ENCODE data around the gene CTSH. TPM values are rescaled to one million over a fixed set of nuclear protein-coding genes. Genes with fewer than 3 reads are reported as not detected.

CTSH gene
- polyA plus RNA-seq, 1 donor (not counting 4 experiments of a cell fraction or from before 2014, with no cell fraction given): 23.0 TPM

GRCh38 chr15:78925076-78925624 is 19.7 kb downstream of the CTSH start:
- Histone ChIP-seq H3K27me3 (ENCODE audit: control insufficient read depth, extremely low read depth, insufficient read depth, low read length) (no peaks in the 10 kb centered on the region), H2AFZ (ENCODE audit: control insufficient read depth, low read length) (no peak overlapping the region), H3K9me3 (ENCODE audit: control insufficient read depth, low read depth, low read length) (no peaks in the 10 kb centered on the region), H4K20me1 (ENCODE audit: control insufficient read depth, extremely low read depth, insufficient read depth, low read length) (no peaks in the 10 kb centered on the region), H3K79me2 (ENCODE audit: control insufficient read depth, insufficient read depth, low read length) (no peaks in the 10 kb centered on the region), H3K27ac (ENCODE audit: control insufficient read depth, insufficient read depth, low read length) (no peak overlapping the region), H3K36me3 (ENCODE audit: control insufficient read depth in 2 of 2, extremely low read depth in 1 of 2, insufficient read depth in 2 of 2, low read length in 2 of 2) (peaks cover 8 to 26% of the 10 kb centered on the region in 2 experiments), H3K4me1 (ENCODE audit: control insufficient read depth, extremely low read depth, insufficient read depth, low read length) (peaks cover 6% of the 10 kb centered on the region), H3K9me1 (ENCODE audit: control insufficient read depth, extremely low read depth, insufficient read depth, low read length) (no peaks in the 10 kb centered on the region), H3K4me2 (ENCODE audit: control insufficient read depth, extremely low read depth, insufficient read depth, low read depth, low read length) (no peak overlapping the region), H3K9ac (ENCODE audit: control insufficient read depth, extremely low read depth, insufficient read depth, low read length) (no peak overlapping the region), H3K4me3 (ENCODE audit: control insufficient read depth in 2 of 3, extremely low read depth in 1 of 3, insufficient read depth in 2 of 3, low read depth in 1 of 3, low read length in 3 of 3) (no peak overlapping the region)
- dilution Hi-C loops (cut with MboI; ENCODE audit: extremely low pct_ligation_motif_present, low sequenced_read_pairs): no loop called here
- TF ChIP-seq CTCF (optimal IDR thresholded peaks at IDR 0.05 in 1 of 3, IDR thresholded peaks at IDR 0.05 in 1 of 3, conservative IDR thresholded peaks at IDR 0.05 in 1 of 3; ENCODE audit: extremely low read depth in 1 of 3, insufficient read depth in 2 of 3, low read length in 3 of 3): no peak
- TF ChIP-seq EZH2 (IDR thresholded peaks at IDR 0.05; ENCODE audit: low read length): no peak
- no peak for FAIRE-seq
- DNase-seq (ENCODE audit: low read depth, low spot score): no peak

- no peak overlapping the region for H2AFZ ChIP-seq (ENCODE audit: control insufficient read depth, low read length)
- no peak for TF ChIP-seq CTCF (optimal IDR thresholded peaks at IDR 0.05 in 1 of 3, IDR thresholded peaks at IDR 0.05 in 1 of 3, conservative IDR thresholded peaks at IDR 0.05 in 1 of 3; ENCODE audit: extremely low read depth in 1 of 3, insufficient read depth in 2 of 3, low read length in 3 of 3)
- no peak for TF ChIP-seq EZH2 (IDR thresholded peaks at IDR 0.05; ENCODE audit: low read length)
- no peak overlapping the region for H3K9ac ChIP-seq (ENCODE audit: control insufficient read depth, extremely low read depth, insufficient read depth, low read length)
- no peaks in the 10 kb centered on the region for H3K4me1 ChIP-seq (ENCODE audit: control insufficient read depth, extremely low read depth, insufficient read depth, low read length)
- no peaks in the 10 kb centered on the region for H3K27me3 ChIP-seq (ENCODE audit: control insufficient read depth, extremely low read depth, insufficient read depth, low read length)
- no peaks in the 10 kb centered on the region for H3K79me2 ChIP-seq (ENCODE audit: control insufficient read depth, insufficient read depth, low read length)
- H3K4me3 ChIP-seq (ENCODE audit: control insufficient read depth in 2 of 3, extremely low read depth in 1 of 3, insufficient read depth in 2 of 3, low read depth in 1 of 3, low read length in 3 of 3): no peak overlapping the region
- H3K9me3 ChIP-seq (ENCODE audit: control insufficient read depth, low read depth, low read length): no peaks in the 10 kb centered on the region
- H4K20me1 ChIP-seq (ENCODE audit: control insufficient read depth, extremely low read depth, insufficient read depth, low read length): no peaks in the 10 kb centered on the region
- no peaks in the 10 kb centered on the region for H3K9me1 ChIP-seq (ENCODE audit: control insufficient read depth, extremely low read depth, insufficient read depth, low read length)
- DNase-seq (ENCODE audit: low read depth, low spot score): no peak
- H3K4me2 ChIP-seq (ENCODE audit: control insufficient read depth, extremely low read depth, insufficient read depth, low read depth, low read length): no peak overlapping the region
- peaks cover 8 to 27% of the 10 kb centered on the region in 2 experiments for H3K36me3 ChIP-seq (ENCODE audit: control insufficient read depth in 2 of 2, extremely low read depth in 1 of 2, insufficient read depth in 2 of 2, low read length in 2 of 2)
- no peak overlapping the region for H3K27ac ChIP-seq (ENCODE audit: control insufficient read depth, insufficient read depth, low read length)
- FAIRE-seq: no peak
- dilution Hi-C loops (cut with MboI; ENCODE audit: extremely low pct_ligation_motif_present, low sequenced_read_pairs): no loop called here
These were observed 21.1 kb downstream of the CTSH start for GRCh38 chr15:78923480-78924360.

All from keratinocyte (primary cell).